NCI-H69 (cell line): ENCODE measurements around the gene MAP3K20.
"Not testable (repeated sequence)": the region's sequence is repeated elsewhere in the genome, so short reads cannot be mapped to it uniquely, and the experiment has no call there.

Experiments used
- DNase-seq: peaks from one replicate; lab custom pipeline; 2025; lab: John Stamatoyannopoulos, UW

The MAP3K20 gene

DNA sequence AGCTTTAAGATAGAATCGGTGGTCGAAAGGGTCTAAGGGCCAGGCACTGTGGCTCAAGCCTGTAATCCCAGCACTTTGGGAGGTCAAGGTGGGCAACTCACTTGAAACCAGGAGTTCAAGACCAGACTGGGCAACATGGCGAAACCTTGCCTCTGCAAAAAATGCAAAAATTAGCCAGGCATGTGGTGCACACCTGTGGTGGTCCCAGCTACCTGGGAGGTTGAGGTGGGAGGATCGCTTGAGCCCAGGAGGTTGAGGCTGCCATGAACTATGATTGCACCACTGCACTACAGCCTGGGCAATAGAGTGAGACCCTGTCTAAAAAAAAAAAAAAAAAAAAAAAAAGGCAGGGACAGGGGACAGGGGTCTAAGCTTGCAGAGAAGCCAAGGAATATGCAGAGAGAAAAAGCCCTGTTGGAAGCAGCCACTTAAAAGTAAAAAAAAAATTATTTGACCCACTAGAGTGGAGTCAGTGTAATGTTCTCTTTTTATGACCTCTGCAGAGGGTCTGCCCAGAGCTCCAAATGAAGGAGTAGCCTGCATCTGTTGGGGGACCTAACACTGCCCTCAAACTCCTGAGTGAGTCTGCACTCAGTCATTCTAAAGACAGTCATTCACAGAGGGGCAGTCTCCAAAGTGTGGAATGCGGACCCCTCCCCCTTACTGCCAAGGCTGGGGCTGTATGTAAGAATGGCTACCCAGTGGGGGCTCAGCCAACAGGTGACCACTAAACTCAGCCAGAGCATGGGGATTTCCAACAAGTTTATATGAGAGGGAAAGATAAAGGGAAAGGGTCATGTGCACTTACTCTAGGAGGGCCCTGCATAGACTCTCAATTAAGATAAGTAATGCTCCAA, 160.5 kb downstream of the MAP3K20 start:
- DNase-seq = no peak

DNA sequence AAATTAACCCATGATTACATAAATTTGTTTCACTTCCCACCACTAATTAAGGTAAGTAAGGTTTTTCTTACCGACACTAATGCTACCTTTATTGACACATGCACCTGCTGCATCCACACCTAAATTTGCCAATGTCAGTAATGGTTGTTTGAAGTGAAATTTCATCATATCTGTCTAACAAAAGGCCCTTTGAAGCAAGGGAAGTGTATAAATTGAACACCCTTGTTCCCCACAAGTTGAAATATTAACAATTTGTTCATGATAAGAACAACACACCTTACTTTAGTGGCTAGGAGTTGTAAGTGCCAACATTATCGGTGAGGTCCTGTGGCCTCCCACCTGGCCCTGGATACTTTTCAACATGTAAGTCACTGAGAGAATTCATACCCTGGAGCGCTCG, 162.7 kb downstream of the MAP3K20 start:
- peak; percentile 24 for DNase-seq

DNA sequence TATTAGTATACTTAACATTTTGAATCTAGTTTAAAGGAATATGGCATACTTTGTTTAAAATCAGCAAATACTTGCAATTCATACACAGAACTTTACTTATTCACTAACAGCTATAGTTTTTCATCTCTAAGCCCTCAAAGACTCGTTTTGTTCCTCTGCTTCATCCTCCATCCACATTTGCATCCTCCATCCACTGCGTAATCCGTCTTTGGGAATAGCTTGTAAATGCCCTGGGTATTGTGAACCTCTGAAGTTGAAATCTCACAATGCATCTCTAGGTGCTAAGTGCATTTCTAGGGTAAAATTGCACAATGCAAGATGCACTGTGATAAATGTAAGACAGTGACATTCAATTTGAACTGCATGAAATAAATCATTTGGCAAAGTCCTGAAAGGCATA, 163.2 kb downstream of the MAP3K20 start:
- DNase-seq = no peak

GRCh38 chr2:173239644-173240043, 164.0 kb downstream of the MAP3K20 start:
- no peak for DNase-seq

DNA sequence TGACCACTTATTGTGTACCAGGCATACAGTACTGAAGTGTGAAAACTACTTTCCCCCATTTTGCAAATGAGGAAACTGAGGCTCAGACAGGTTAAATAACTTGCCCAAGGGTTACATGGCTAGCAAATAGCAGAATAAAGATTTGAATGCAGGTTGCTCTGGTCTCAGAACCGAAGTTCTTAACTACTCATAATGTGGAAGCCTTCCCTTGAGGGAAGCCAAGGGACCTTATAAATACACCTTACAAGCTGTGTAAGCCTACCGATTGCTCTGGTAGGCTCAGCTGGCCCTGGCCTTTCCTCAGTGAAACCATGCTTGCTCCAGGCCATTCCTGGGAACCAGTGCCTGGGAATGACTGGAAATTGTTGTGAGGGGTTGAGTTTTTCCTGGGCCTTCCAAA, 164.4 kb downstream of the MAP3K20 start:
- no peak for DNase-seq

DNA sequence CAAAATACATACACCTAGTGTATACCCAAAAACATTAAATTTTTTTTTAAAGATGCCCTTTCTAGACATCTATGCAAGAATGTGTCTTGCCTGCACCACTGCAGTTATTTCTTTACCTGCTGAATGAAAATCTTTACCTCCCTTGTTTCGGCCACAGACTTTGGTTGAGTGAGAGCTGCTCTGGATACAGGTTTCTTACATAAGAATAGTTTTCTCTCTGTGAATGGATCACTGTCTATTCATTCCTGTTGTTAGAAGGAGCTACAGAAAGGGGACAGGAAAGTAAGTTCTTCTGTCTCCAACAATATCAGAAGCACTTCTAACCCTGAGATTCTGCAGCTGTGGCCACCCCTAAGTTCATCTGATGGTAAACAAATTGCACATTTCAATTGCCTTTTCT, 166.0 kb downstream of the MAP3K20 start:
- DNase-seq = no peak

GRCh38 chr2:173247156-173247555, 171.5 kb downstream of the MAP3K20 start:
- no peak for DNase-seq

- peak; percentile 64 for DNase-seq
Observed at GRCh38 chr2:173248381-173248780, 172.7 kb downstream of the MAP3K20 start.

- DNase-seq = peak; percentile 96
Observed at GRCh38 chr2:173249661-173250641, 174.3 kb downstream of the MAP3K20 start.

DNA sequence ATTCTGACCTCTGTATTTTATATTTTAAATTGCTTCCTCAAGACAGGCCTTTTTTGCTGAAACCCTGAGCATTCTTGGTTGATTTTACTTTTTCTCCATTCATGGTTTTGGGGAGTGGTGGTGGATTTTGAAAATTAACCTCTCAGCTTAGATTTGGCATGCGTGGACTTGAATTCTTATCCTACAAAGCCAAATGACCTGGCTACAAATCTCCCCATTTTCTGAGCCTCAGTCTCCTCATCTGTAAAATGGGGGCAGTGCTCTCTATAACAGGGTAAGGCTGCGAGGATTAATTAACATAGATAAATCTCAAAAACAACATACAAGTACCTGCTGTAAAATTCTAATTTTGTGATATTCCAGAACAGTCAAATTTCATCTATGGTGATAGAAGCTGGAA, 175.6 kb downstream of the MAP3K20 start:
- no peak for DNase-seq

GRCh38 chr2:173252581-173252980, 176.9 kb downstream of the MAP3K20 start:
- DNase-seq = peak; percentile 67

DNA sequence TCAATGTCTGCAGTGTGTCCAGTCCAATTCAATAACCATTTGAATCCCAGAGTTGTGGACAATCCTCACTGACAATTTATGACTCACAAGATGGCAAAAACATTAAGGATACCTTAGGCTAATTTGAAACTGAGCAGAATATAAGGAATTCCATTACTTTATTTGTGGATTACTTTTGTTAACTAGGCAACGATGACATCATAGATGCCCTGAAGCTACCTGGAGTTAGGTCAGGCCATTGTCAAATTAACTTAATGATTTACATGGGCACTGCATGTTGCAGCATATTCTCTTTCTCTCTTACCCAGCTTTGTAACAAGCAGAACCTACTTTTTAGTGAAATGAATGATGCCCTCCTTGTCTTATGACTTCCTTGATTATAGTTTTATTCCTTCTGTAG, 179.0 kb downstream of the MAP3K20 start:
- peak; percentile 28 for DNase-seq

- DNase-seq = no peak
Observed at GRCh38 chr2:173258701-173259100, 183.1 kb downstream of the MAP3K20 start.

GRCh38 chr2:173262356-173262755, 186.7 kb downstream of the MAP3K20 start:
- DNase-seq = not testable (repeated sequence)

GRCh38 chr2:173264151-173264550, 188.5 kb downstream of the MAP3K20 start:
- no peak for DNase-seq

GRCh38 chr2:173264603-173265366, 189.1 kb downstream of the MAP3K20 start:
- no peak for DNase-seq

GRCh38 chr2:173271135-173271534, 195.5 kb downstream of the MAP3K20 start:
- DNase-seq = no peak

DNA sequence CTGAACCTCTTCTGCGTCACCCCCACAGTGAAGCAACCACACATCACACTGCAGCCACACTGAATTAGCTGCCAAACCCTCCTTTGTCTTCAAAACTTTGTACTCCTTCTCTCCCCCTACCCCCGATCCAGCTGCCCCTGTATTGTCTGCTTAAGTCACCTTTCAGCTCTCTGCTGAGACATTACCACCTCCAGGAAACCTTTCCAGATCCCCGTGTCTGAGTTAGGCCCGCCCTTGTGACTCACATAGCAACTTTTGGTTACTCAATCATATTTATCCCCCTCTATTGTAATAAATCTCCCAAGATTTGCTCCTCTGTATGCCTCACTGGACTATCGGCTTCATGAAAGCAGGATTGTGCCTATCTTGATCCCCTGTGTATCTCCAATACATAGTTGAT, 196.2 kb downstream of the MAP3K20 start:
- peak; percentile 2 for DNase-seq

DNA sequence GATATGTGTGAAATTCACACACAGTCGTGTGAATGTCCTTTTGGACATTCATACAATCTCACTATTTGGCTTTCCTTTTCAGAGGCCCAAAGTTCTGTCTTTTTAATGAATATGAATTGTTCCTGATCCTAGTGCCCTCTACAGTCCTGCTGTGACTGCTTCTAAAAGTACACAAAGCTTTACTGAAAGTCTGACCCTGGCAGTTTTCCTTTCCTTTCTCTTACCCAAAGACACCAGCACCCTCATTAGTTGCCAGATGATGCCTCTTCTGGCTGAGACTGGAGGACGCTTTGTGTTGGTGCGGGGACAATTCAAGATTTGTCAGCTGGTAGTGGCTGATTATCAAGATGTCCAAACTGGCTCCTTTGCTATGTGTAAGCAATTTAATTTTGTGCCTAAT, 197.2 kb downstream of the MAP3K20 start:
- DNase-seq = peak; percentile 70

DNA sequence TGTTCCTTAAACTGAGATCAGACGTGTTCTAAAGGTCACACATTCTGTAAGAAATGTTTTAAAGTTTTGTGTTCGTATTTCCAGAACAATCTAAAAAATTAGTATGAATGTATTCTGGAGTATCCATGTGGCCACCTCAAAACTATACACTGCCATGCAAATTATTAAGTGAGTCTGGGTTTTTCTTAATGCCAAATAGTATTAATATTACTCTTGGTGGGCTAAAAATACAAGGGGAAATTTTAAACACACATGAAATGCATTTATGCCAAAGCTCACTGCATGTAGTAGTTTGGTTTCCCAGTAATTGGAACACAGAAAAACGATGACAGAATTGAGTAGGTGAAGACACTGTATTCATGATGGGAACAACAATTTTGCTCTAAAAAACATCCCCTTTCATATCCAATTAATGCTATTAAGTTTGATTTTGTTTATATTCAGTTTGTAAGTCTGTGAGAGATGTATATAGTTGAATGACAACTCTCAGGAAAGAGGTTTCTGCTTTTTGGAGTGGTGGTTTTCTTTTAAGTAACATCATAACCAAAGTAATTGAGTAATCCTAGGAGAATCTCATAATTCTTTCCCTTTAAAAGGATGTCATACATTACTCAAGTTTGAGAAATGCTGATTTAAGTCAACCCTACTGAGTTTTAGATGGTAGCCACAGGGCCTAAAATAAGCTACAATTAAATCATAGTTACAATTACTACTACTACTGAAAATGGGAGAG, 203.3 kb downstream of the MAP3K20 start:
- DNase-seq = no peak

DNA sequence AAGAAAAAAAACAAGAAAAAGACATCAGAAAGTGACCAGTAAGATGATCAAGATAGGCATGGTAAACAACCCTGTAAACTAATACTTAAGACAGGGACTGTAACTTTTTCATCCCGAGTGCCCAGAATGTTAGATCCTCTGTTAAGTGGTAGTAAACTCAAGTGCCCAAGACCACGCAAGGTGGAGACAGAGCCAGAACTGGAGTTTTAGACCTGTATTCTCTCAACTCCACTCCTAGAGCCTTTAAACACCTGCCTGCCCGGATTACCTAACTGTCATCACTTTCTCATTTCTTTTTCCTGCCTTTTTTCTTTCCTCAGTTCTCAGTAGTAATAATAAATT, 203.9 kb downstream of the MAP3K20 start:
- DNase-seq = no peak
